Head of caudate nucleus (tissue), 42 donors: ENCODE measurements around the gene NPHP4.
"Not testable (repeated sequence)": the region's sequence is repeated elsewhere in the genome, so short reads cannot be mapped to it uniquely, and the experiment has no call there.

Experiments used
- DNase-seq, 42 donors: peaks; one replicate each; pipeline versions ENCODE4 v3.0.0 to v3.0.0-alpha.2; 2020 to 2021; ENCODE audit warnings: mixed read lengths in 7 of 42
- intact Hi-C: fragments of 100-400 bp; cut with DNase I; formaldehyde crosslinking; loops from one replicate; pipeline ENCODE4 v1.15.0; 2022

Gene NPHP4

GRCh38 chr1:5933676-5934057 is 58.6 kb downstream of the NPHP4 start:
- no peak for DNase-seq

GRCh38 chr1:5933050-5933449 is 59.2 kb downstream of the NPHP4 start:
- DNase-seq: peak in 1 of 42 donors; percentile 14
- intact Hi-C loops: no loop called here

More at GRCh38 chr1:5933676-5934057, 58.6 kb downstream of the NPHP4 start:
- intact Hi-C loops: no loop called here

GRCh38 chr1:5928714-5929400 is 63.4 kb downstream of the NPHP4 start:
- DNase-seq: no peak
- intact Hi-C loops: no loop called here

- DNase-seq: peak in 4 of 42 donors; percentile 6 to 33 (median 20)
- intact Hi-C loops: no loop called here
Measured at GRCh38 chr1:5927506-5928370, 64.5 kb downstream of the NPHP4 start.

GRCh38 chr1:5926686-5927435 is 65.4 kb downstream of the NPHP4 start:
- intact Hi-C loops: no loop called here
- DNase-seq: peak in 6 of 42 donors; percentile 7 to 26 (median 10)

- intact Hi-C loops: not testable (repeated sequence)
- DNase-seq: peak in 3 of 42 donors; percentile 27 to 36 (median 35)
Measured at GRCh38 chr1:5922700-5923330, 69.4 kb downstream of the NPHP4 start.

GRCh38 chr1:5921671-5922070 is 70.6 kb downstream of the NPHP4 start:
- intact Hi-C loops: no loop called here
- DNase-seq: peak in 1 of 42 donors; percentile 12

- DNase-seq: no peak
- intact Hi-C loops: no loop called here
Measured at GRCh38 chr1:5921129-5921528, 71.1 kb downstream of the NPHP4 start.

- DNase-seq: peak in 3 of 42 donors; percentile 2 to 31 (median 25)
- intact Hi-C loops: no loop called here
Measured at GRCh38 chr1:5920201-5920600, 72.0 kb downstream of the NPHP4 start.

GRCh38 chr1:5918275-5918649 is 74.0 kb downstream of the NPHP4 start:
- no peak for DNase-seq
- intact Hi-C loops: no loop called here

- peak in 1 of 42 donors; percentile 29 for DNase-seq
- intact Hi-C loops: no loop called here
Measured at GRCh38 chr1:5917591-5918274, 74.5 kb downstream of the NPHP4 start.

- no peak for DNase-seq
- intact Hi-C loops: no loop called here
Measured at GRCh38 chr1:5917281-5917590, 75.0 kb downstream of the NPHP4 start.

- intact Hi-C loops: no loop called here
- peak in 1 of 42 donors; percentile 31 for DNase-seq
Measured at GRCh38 chr1:5916572-5917280, 75.5 kb downstream of the NPHP4 start.

- DNase-seq: peak in 30 of 42 donors; percentile 25 to 83 (median 60)
Measured at GRCh38 chr1:5915587-5916571, 76.3 kb downstream of the NPHP4 start.

GRCh38 chr1:5914676-5915365 is 77.4 kb downstream of the NPHP4 start:
- DNase-seq: peak in 2 of 42 donors; percentile 26 to 39
- intact Hi-C loops: no loop called here

More at GRCh38 chr1:5915587-5916571, 76.3 kb downstream of the NPHP4 start:
- intact Hi-C loops: no loop called here

GRCh38 chr1:5913876-5914275 is 78.3 kb downstream of the NPHP4 start:
- intact Hi-C loops: no loop called here
- peak in 2 of 42 donors; percentile 14 to 41 for DNase-seq
